A549 (cell line): ENCODE results near the gene ERAL1.

Source experiments
- CBX2 ChIP-seq: fragments of 200-600 bp; sonication (generic); IDR thresholded peaks from 2 replicates; pipeline ENCODE4 v1.6.1; 2016; ENCODE audit warnings: low read depth, mild to moderate bottlenecking, borderline replicate concordance
- CEBPB ChIP-seq, 2 experiments: fragments of >200 bp in 1 of 2; sonication (Bioruptor Twin) in 1 of 2; formaldehyde crosslinking in 1 of 2; IDR thresholded peaks; 2 replicates each; pipeline ENCODE4 v1.6.1; 2012 to 2016
- EHMT2 ChIP-seq: fragments of 200-600 bp; sonication (generic); IDR thresholded peaks from 2 replicates; pipeline ENCODE4 v1.6.1; 2016; ENCODE audit warnings: antibody characterized with exemption, low read depth, mild to moderate bottlenecking, moderate library complexity
- EP300 ChIP-seq, 2 experiments: fragments of >200 bp; sonication (Bioruptor Twin); formaldehyde crosslinking; IDR thresholded peaks; 2 replicates in 1 of 2; 3 replicates in 1 of 2; pipeline ENCODE4 v1.6.1; 2016 to 2017
- HDAC2 ChIP-seq: fragments of 200-600 bp; sonication (generic); IDR thresholded peaks from 2 replicates; pipeline ENCODE4 v1.6.1; 2016
- NR3C1 ChIP-seq: fragments of >200 bp; sonication (Bioruptor Twin); formaldehyde crosslinking; IDR thresholded peaks from 3 replicates; pipeline ENCODE4 v1.6.1; 2017
- POLR2A ChIP-seq: IDR thresholded peaks from 2 replicates; pipeline ENCODE4 v1.6.1; 2012; ENCODE audit warnings: mild to moderate bottlenecking, low read length
- RCOR1 ChIP-seq: fragments of 150-350 bp; IDR thresholded peaks from 2 replicates; pipeline ENCODE4 v1.6.1; 2014; ENCODE audit warnings: antibody characterized with exemption, low read length, low read depth
- RFX5 ChIP-seq: fragments of 450-650 bp; IDR thresholded peaks from 2 replicates; pipeline ENCODE4 v1.7.1; 2014; ENCODE audit warnings: antibody characterized with exemption, mild to moderate bottlenecking, moderate library complexity
- SMC3 ChIP-seq: fragments of >200 bp; sonication (Bioruptor Twin); formaldehyde crosslinking; IDR thresholded peaks from 3 replicates; pipeline ENCODE4 v1.6.1; 2018; ENCODE audit warnings: inconsistent platforms
- TF ChIP-seq, protein P1 (sequence below): fragments of >200 bp; sonication (Bioruptor Twin); formaldehyde crosslinking; IDR thresholded peaks from 3 replicates; pipeline ENCODE4 v1.5.1; 2016

DNA sequence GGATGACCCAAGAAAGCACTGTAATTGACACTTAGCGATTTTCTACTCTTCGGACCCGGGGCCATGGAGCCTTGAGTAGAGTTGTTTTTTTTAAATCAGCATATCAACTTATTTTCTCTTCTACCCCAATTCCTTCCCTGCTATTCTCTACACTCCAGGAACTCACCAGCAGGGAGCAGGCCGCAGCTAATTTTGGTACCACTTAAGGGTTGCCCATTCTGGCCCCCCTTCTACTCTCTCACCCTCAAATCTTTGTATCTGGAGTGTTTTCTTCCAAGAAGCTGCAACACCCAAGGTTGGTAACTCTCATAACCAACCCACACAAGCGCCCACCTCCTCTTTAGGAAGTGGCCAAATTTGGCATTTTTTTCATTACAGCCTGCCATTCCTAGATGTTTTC, 5.5 kb upstream of the ERAL1 start:
- TF ChIP-seq RFX5 (no peak), NR3C1 (no peak), EHMT2 (no peak), CEBPB (IDR thresholded peaks at IDR 0.05) (no peak), POLR2A (no peak), EP300 (IDR thresholded peaks at IDR 0.05) (no peak), HDAC2 (no peak), CBX2 (no peak), SMC3 (no peak), RCOR1 (no peak)
- TF ChIP-seq, protein P1, sequence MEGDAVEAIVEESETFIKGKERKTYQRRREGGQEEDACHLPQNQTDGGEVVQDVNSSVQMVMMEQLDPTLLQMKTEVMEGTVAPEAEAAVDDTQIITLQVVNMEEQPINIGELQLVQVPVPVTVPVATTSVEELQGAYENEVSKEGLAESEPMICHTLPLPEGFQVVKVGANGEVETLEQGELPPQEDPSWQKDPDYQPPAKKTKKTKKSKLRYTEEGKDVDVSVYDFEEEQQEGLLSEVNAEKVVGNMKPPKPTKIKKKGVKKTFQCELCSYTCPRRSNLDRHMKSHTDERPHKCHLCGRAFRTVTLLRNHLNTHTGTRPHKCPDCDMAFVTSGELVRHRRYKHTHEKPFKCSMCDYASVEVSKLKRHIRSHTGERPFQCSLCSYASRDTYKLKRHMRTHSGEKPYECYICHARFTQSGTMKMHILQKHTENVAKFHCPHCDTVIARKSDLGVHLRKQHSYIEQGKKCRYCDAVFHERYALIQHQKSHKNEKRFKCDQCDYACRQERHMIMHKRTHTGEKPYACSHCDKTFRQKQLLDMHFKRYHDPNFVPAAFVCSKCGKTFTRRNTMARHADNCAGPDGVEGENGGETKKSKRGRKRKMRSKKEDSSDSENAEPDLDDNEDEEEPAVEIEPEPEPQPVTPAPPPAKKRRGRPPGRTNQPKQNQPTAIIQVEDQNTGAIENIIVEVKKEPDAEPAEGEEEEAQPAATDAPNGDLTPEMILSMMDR = no peak
